Activated CD4-positive, alpha-beta T cell treated with anti-CD3 and anti-CD28 coated beads, Interleukin-2, amount 10 ng/mL, durations not matched to agents 24 days and 14 days (primary cell): ENCODE measurements around the gene EBLN2. TPM values are rescaled to one million over a fixed set of nuclear protein-coding genes. Genes with fewer than 3 reads are reported as not detected.

ENCODE experiments used
- DNase-seq: peaks from one replicate; pipeline ENCODE4 v3.0.0; 2022
- H3K27ac Mint-ChIP-seq: one replicate; pipeline ENCODE4 v1.8.0; 2022; ENCODE audit warnings: mild to moderate bottlenecking, mixed read lengths
- H3K27me3 Mint-ChIP-seq: one replicate; pipeline ENCODE4 v1.8.0; 2022; ENCODE audit warnings: mixed read lengths
- H3K36me3 Mint-ChIP-seq: one replicate; pipeline ENCODE4 v1.8.0; 2022; ENCODE audit warnings: low read depth, mild to moderate bottlenecking, mixed read lengths
- H3K4me1 Mint-ChIP-seq: one replicate; pipeline ENCODE4 v1.8.0; 2021; ENCODE audit warnings: mixed read lengths
- H3K4me3 Mint-ChIP-seq: one replicate; pipeline ENCODE4 v1.8.0; 2022; ENCODE audit warnings: mild to moderate bottlenecking, moderate library complexity, mixed read lengths
- H3K9me3 Mint-ChIP-seq: one replicate; pipeline ENCODE4 v1.8.0; 2021; ENCODE audit warnings: mixed read lengths
- intact Hi-C: fragments of 100-400 bp; cut with micrococcal nuclease; formaldehyde crosslinking; loops from one replicate; pipeline ENCODE4 v1.15.1; 2023
- total RNA-seq: library from RNA; stranded (reverse); gene quantifications from 2 replicates; pipeline ENCODE4 v1.2.3, GENCODE V29; 2022

Gene EBLN2
- total RNA-seq: 7.2 and 7.8 TPM in 2 replicates

DNA sequence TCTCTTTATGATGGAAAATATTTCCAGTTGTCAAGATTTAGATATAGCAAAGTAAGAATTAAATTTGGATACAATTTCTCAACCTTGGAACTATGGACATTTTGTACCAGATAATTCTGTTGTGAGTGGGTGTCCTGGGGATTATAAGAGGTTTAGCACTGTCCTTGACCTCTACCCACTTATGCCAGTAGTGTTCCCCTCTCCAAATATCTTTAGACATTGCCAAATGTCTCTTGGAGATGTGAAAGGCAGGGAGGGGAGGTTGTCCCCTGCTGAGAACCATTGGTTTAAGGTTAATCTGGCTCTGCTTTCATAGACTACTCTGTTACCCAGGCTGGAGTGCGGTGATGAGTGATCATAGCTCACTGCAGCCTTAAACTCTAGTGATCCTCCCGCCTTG, at the start of gene EBLN2:
Gene EBLN2, plus strand, starts transcription at position 244 of the 400 bp plus-strand sequence. CDS start 423 bp downstream, outside the sequence.
- peak within 1 kb of the TSS; percentile 37 for H3K27ac Mint-ChIP-seq
- intact Hi-C loops: no loop called here
- H3K4me3 Mint-ChIP-seq: no peak within 1 kb of the TSS
- no peak for DNase-seq
- no peaks in the 10 kb centered on the region for H3K9me3 Mint-ChIP-seq
- H3K36me3 Mint-ChIP-seq: peaks cover 44% of the 10 kb centered on the region
- peaks cover 7% of the 10 kb centered on the region for H3K4me1 Mint-ChIP-seq
- H3K27me3 Mint-ChIP-seq: no peaks in the 10 kb centered on the region

DNA sequence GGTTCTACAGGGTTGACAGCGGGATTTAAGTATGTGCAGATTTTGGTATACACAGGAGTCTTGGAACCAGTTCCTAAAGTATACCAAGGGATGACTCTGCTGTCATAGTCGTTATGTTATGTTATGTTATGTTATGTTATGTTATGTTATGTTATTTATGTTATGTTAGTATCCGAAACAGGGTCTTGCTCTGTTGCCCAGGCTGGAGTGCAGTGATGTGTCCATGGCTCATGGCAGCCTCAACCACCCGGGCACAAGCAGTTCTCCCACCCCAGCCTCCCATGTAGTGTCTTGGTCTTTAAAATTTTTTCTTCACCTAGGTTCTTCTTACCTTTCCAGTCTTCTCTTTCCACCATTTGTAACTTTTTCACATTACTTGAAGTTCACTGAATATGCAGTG, 43.2 kb upstream of the EBLN2 start:
- no peak for DNase-seq
- no peaks in the 10 kb centered on the region for H3K27me3 Mint-ChIP-seq
- intact Hi-C loops: no loop called here
- H3K9me3 Mint-ChIP-seq: no peaks in the 10 kb centered on the region
- no peak overlapping the region for H3K4me3 Mint-ChIP-seq
- H3K36me3 Mint-ChIP-seq: peaks cover 18% of the 10 kb centered on the region
- no peak overlapping the region for H3K27ac Mint-ChIP-seq
- peaks cover 26% of the 10 kb centered on the region for H3K4me1 Mint-ChIP-seq

DNA sequence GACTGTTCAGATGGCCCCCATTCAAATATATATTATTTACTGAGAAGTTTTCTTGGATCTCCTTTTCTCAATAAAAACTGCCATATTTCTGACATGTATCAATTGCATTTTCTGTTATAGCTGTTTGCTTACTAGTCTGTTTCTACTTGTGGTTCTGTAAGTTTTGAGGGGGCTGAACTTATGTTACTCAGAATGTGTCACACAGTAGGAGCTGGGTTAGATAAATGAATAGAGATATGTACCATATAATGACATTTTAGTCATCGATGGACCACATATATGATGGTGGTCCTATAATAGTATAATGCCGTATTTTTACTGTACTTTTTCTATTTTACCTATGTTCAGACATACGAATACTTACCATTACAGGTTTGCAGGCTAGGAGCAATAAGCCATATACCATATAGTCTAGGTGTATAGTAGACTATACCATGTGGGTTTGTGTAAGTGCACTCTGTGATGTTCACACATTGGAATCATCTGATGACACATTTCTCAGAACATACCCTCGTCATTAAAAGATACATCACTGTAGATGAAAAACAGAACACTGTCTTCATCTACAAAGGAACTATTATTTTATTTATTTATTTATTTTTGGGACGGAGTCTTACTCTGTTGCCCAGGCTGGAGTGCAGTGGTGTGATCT, 42.5 kb upstream of the EBLN2 start:
- no peak for DNase-seq
- Mint-ChIP-seq H3K36me3 (peaks cover 18% of the 10 kb centered on the region), H3K27ac (no peak overlapping the region), H3K4me3 (no peak overlapping the region), H3K9me3 (no peaks in the 10 kb centered on the region), H3K27me3 (no peaks in the 10 kb centered on the region), H3K4me1 (peaks cover 26% of the 10 kb centered on the region)
- intact Hi-C loops: no loop called here

DNA sequence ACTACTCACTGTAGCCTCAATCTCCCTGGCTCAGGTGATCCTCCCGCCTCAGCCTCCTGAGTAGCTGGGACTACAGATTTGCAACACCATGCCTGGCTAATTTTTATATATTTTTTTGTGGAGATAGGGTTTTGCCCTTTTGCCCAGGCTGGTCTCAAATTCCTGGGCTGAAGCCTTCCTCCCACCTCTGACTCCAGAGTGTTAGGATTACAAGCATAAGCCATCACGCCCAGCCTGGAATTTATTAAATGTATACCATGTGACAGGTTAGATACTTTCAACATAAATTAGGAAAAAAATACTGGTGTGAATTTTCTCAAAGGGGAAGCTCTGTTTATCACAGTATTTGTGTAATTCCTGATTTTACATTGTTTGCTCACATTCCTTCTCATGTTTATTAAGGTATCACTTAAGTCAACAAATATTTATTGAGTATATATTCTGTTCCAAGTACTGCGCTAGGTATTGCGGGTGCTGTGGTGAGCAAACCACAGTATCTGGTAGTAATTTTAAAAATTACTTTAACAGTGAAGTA, 40.1 kb upstream of the EBLN2 start:
- DNase-seq: no peak
- Mint-ChIP-seq H3K4me3 (no peak overlapping the region), H3K27ac (no peak overlapping the region), H3K36me3 (peaks cover 14% of the 10 kb centered on the region), H3K27me3 (no peaks in the 10 kb centered on the region), H3K4me1 (peaks cover 32% of the 10 kb centered on the region), H3K9me3 (no peaks in the 10 kb centered on the region)
- intact Hi-C loops: no loop called here

DNA sequence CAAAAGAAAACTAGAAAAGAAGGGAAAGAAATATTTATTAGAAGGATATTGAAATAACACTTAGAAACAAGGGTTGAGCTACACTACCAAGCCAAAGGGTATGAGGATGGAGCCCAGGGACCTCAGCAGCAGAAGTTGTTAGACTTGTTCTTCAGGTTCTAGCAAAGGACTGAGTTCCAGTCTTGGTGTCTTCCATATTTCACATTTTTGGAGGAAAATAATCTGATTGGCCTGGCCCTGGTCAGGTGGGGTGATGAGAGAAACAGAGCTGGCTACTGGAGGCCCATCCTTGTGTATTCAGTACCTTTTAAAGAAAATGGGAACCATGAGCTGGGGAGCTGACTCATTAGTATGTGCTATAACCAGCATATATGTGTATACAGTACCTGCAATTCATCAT, 36.6 kb upstream of the EBLN2 start:
- H3K27me3 Mint-ChIP-seq: no peaks in the 10 kb centered on the region
- peaks cover 39% of the 10 kb centered on the region for H3K4me1 Mint-ChIP-seq
- H3K9me3 Mint-ChIP-seq: no peaks in the 10 kb centered on the region
- intact Hi-C loops: no loop called here
- peaks cover 20% of the 10 kb centered on the region for H3K36me3 Mint-ChIP-seq
- H3K4me3 Mint-ChIP-seq: no peak overlapping the region
- H3K27ac Mint-ChIP-seq: no peak overlapping the region
- DNase-seq: no peak

DNA sequence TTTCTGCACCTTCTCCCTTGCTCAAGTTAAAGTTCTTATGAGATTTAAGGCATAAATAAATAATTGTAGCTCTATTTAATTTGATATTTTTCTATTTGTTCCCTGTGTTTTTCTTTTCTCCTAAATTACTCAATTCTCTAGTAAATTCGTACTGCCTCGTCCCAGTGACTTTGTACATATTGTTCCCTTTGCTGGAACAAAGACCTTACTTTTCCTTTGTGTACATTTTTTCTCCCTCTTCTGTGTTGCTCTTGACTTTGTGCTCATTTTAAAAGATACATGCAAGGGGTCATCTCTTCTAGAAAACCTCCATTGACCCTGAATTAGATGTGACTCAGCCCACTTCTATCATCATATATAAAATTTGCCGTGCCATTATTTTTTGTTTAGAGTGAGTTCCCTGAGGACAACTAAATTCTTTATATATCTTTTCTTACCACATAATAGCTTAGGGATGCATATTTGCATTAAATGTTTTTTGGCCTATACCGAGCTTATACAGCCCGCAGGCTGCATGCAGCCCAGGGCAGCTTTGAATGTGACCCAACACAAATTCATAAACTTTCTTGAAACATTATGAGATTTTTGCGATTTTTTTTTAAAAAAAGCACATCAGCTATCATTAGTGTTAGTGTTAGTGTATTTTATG, 35.2 kb upstream of the EBLN2 start:
- H3K4me3 Mint-ChIP-seq: no peak overlapping the region
- peaks cover 39% of the 10 kb centered on the region for H3K4me1 Mint-ChIP-seq
- H3K9me3 Mint-ChIP-seq: no peaks in the 10 kb centered on the region
- no peaks in the 10 kb centered on the region for H3K27me3 Mint-ChIP-seq
- DNase-seq: no peak
- intact Hi-C loops: no loop called here
- no peak overlapping the region for H3K27ac Mint-ChIP-seq
- peaks cover 22% of the 10 kb centered on the region for H3K36me3 Mint-ChIP-seq

DNA sequence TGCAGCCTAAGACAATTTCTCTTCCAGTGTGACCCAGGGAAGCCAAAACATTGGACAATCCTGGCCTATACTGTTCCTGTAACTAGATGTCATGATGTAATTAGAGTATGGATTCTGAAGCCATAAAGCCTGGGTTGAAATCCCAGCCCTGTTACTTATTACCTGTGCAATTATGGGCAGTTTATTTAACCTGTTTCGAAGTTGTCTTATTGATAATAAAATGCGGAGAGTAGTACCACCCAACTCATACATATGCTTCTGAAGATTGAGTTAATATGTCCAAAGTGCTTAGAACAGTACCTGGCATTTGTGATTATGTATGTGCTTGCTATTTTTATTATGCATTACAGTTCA, 34.7 kb upstream of the EBLN2 start:
- intact Hi-C loops: no loop called here
- Mint-ChIP-seq H3K4me3 (no peak overlapping the region), H3K27ac (no peak overlapping the region), H3K4me1 (peaks cover 39% of the 10 kb centered on the region), H3K27me3 (no peaks in the 10 kb centered on the region), H3K9me3 (no peaks in the 10 kb centered on the region), H3K36me3 (peaks cover 22% of the 10 kb centered on the region)
- no peak for DNase-seq

DNA sequence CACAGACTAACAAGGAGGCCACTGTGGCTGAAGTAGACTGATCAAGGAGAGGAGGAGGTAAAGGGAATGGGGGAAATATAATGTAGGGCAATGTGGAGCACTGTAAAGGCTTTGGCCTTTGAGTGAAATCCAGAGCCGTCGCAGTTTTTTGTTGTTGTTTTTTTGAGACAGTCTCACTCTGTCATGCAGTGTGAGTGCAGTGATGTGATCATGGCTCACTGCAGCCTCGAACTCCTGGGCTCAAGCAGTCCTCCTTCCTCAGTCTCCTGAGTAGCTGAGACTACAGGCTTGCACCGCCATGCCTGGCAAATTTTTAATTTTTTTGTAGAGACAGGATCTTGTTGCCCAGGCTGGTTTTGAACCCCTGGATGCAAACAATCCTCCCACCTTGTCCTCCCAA, 32.7 kb upstream of the EBLN2 start:
- Mint-ChIP-seq H3K27me3 (no peaks in the 10 kb centered on the region), H3K4me1 (peaks cover 47% of the 10 kb centered on the region), H3K36me3 (peaks cover 26% of the 10 kb centered on the region), H3K4me3 (peak overlapping the region; percentile 15), H3K9me3 (no peaks in the 10 kb centered on the region), H3K27ac (peak overlapping the region; percentile 49)
- intact Hi-C loops: loop anchor here (1.0 to 2.0 kb wide), 6 partner anchors 8 to 1305 kb away; no protein-coding TSS in a partner anchor
- no peak for DNase-seq

DNA sequence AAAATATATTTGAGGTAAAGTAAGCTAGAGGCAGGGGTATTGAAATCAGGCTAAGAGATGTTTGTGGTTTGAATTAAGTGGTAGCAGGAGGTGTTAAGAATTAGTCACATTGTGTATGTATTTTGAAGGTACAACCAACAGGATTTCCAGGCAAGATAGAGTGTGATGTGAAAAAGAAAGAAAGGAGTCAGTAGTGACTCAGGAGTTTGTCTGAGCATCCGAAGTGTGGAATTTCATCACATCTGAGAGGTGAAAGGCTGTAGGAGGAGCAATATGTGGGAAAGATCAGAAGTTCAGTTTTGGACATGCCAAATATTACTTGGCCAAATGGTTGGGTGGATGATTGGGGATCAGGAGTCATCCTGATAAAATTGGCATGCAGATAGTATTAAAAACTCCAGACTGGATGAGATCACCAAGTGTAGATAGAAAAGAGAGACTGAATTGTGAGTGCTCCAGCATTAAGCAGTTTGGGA, 32.1 kb upstream of the EBLN2 start:
- Mint-ChIP-seq H3K4me3 (peak overlapping the region; percentile 5), H3K27me3 (no peaks in the 10 kb centered on the region), H3K36me3 (peaks cover 28% of the 10 kb centered on the region), H3K9me3 (no peaks in the 10 kb centered on the region), H3K27ac (peak overlapping the region; percentile 49), H3K4me1 (peaks cover 50% of the 10 kb centered on the region)
- no peak for DNase-seq
- intact Hi-C loops: loop anchor here (1.0 to 2.0 kb wide), 6 partner anchors 8 to 1305 kb away; no protein-coding TSS in a partner anchor

DNA sequence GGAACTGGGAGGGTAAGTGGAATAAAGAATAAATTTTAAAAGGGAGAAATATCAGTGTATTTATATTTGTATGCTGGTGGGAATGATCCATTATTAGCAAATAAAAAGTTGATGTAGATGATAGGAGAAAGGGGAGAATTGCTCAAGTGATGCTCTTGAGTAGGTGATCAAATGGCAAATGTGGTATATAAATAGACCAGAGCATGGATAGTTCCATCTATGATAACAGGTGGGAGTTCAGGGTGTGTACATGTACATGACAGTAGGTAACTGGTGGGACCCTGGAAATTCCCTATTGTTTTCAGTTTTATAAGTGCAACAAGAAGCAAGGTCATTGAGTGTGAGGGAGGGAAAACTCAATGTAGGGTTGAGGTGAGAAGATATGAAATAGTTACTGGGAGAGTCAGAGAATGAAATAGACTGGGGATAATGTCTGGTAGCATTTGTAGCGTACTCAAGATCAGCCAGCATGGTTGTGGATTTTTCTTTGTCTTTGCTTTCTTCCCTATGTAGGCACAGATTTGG, 31.3 kb upstream of the EBLN2 start:
- no peak for DNase-seq
- intact Hi-C loops: no loop called here
- Mint-ChIP-seq H3K27ac (peak overlapping the region; percentile 49), H3K36me3 (peaks cover 35% of the 10 kb centered on the region), H3K4me3 (no peak overlapping the region), H3K27me3 (no peaks in the 10 kb centered on the region), H3K9me3 (no peaks in the 10 kb centered on the region), H3K4me1 (peaks cover 50% of the 10 kb centered on the region)

DNA sequence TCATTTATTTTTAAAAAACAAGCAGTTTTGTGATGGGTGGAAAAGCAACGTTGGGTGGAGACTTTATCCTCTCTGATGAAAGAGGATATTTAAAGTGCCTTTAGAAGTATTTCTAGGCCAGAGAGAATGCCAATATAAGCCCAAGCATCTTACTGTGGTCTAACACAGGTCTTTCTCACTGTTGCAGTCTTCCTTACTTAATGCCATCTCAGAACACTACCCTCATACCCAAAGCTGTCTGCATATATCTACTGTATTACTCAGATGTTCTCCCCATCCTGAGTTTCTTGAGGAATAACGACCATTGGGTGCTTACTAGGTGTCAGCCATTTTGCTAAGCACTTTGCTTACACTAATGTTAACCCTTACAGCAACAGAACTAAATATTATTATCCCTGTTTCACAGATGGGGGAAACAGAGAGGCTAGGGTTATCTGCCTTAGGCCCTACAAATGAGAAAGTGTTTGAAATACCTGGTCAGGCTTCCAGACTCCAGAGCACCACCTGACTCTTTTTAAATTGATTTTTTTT, 29.8 kb upstream of the EBLN2 start:
- Mint-ChIP-seq H3K4me3 (no peak overlapping the region), H3K4me1 (peaks cover 48% of the 10 kb centered on the region), H3K9me3 (no peaks in the 10 kb centered on the region), H3K36me3 (peaks cover 38% of the 10 kb centered on the region), H3K27ac (no peak overlapping the region), H3K27me3 (no peaks in the 10 kb centered on the region)
- intact Hi-C loops: no loop called here
- no peak for DNase-seq

DNA sequence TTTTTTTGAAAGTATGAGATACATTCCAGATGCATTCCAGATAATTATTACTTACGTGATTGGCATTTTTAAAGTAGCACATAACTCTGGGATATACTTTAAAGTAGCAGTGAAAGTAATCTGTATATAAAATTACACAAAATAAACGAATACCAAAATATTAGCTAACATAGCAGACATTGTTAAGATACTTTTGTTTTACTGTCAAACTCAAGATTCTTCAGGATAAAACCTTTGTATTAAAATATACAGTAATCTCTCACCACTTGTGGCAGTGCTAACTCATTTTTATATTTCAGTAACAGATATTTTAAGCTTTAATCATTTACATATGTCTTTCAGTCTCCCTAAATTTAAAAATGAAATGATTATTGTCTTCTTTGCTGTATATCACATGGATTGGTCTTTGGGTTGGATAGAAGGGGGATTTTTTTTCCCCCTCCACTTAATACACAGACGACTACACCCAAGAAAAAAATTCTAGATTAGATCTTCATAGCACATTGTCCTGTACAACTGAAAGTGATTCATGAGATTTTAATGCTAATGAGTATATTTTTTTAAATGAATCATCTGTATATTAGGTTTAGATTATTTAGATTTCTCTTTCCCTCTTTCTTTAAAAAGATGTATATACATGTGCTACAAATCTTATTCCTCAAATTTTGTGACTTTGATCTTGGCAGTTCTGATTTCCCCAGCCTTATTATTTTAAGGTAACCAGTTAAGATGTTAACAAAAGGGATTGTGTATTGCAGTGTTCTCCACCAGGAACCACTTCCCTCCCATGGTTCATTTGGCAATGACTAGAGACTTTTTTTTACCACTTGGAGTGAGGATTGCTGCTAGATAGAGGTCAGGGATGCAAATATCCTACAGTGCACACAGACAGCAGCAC, 24.5 kb upstream of the EBLN2 start:
- H3K9me3 Mint-ChIP-seq: no peaks in the 10 kb centered on the region
- no peak overlapping the region for H3K4me3 Mint-ChIP-seq
- H3K27ac Mint-ChIP-seq: peak overlapping the region; percentile 49
- peaks cover 38% of the 10 kb centered on the region for H3K4me1 Mint-ChIP-seq
- DNase-seq: no peak
- no peaks in the 10 kb centered on the region for H3K27me3 Mint-ChIP-seq
- H3K36me3 Mint-ChIP-seq: peaks cover 28% of the 10 kb centered on the region
- intact Hi-C loops: loop anchor here (1.0 kb wide), 1 partner anchor 8 kb away; no protein-coding TSS in a partner anchor

DNA sequence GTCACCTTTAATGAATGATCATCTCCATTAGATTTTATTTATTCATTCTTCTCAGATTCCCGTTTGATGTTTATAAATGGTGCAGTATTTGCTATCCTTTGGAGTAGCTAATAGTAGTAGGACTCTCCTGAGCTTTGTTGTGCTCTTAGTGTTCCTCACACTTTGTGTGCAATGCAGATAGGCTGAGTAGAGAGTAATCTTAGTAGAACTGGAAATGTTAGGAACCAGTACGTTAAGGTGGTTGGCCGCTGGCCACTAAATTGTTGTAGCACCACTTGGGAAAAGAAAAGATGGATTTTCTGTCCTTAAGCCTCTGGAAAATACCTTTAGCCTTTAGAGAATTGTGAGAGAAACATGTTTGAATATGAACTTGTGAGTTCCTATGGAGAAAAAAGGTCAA, 19.9 kb upstream of the EBLN2 start:
- Mint-ChIP-seq H3K27me3 (no peaks in the 10 kb centered on the region), H3K4me1 (peaks cover 36% of the 10 kb centered on the region), H3K36me3 (peaks cover 9% of the 10 kb centered on the region), H3K27ac (no peak overlapping the region), H3K4me3 (no peak overlapping the region), H3K9me3 (no peaks in the 10 kb centered on the region)
- intact Hi-C loops: no loop called here
- DNase-seq: no peak
